NCI-H2227 (cell line): ENCODE results near the gene EIF4G3.

ENCODE experiments used
- DNase-seq: peaks from one replicate; lab custom pipeline; 2025; ENCODE audit not compliant: unreplicated experiment; lab: John Stamatoyannopoulos, UW

Gene EIF4G3

GRCh38 chr1:20786253-20787028, 390.3 kb downstream of the EIF4G3 start:
- DNase-seq: peak; percentile 98

- no peak for DNase-seq
Observed at GRCh38 chr1:20785907-20786252, 390.8 kb downstream of the EIF4G3 start.

GRCh38 chr1:20775700-20776099, 401.0 kb downstream of the EIF4G3 start:
- DNase-seq: no peak

GRCh38 chr1:20771780-20772179, 404.9 kb downstream of the EIF4G3 start:
- no peak for DNase-seq

GRCh38 chr1:20770314-20771087, 406.2 kb downstream of the EIF4G3 start:
- no peak for DNase-seq

GRCh38 chr1:20767271-20767670, 409.4 kb downstream of the EIF4G3 start:
- DNase-seq: no peak

- no peak for DNase-seq
Observed at GRCh38 chr1:20763417-20763816, 413.3 kb downstream of the EIF4G3 start.

- no peak for DNase-seq
Observed at GRCh38 chr1:20760322-20760721, 416.4 kb downstream of the EIF4G3 start.
